ENCODE data around the gene FRMD5.
A peak's percentile ranks its signal among the peaks of the same experiment; 100 is the strongest.

The FRMD5 gene

GRCh38 chr15:44193651-44194322 is 1.3 kb downstream of the FRMD5 start:
- DNase-seq (ENCODE audit: low read depth) = peak; percentile 58
- H3K4me3 ChIP-seq (replicated peaks; ENCODE audit: low read depth, low read length) = peak overlapping the region; percentile 57
- no peak for TF ChIP-seq CTCF (IDR thresholded peaks at IDR 0.05; ENCODE audit: low read length, missing control alignments)

- H3K4me3 ChIP-seq (replicated peaks; ENCODE audit: low read depth, low read length) = no peak overlapping the region
- no peak for DNase-seq (ENCODE audit: low read depth)
- no peak for TF ChIP-seq CTCF (IDR thresholded peaks at IDR 0.05; ENCODE audit: low read length, missing control alignments)
These were observed 6.3 kb downstream of the FRMD5 start for GRCh38 chr15:44188795-44189194.

GRCh38 chr15:44186705-44187104 is 8.4 kb downstream of the FRMD5 start:
- TF ChIP-seq CTCF (IDR thresholded peaks at IDR 0.05; ENCODE audit: low read length, missing control alignments) = no peak
- DNase-seq (ENCODE audit: low read depth) = no peak
- no peak overlapping the region for H3K4me3 ChIP-seq (replicated peaks; ENCODE audit: low read depth, low read length)

GRCh38 chr15:44183363-44183762 is 11.7 kb downstream of the FRMD5 start:
- no peak for TF ChIP-seq CTCF (IDR thresholded peaks at IDR 0.05; ENCODE audit: low read length, missing control alignments)
- DNase-seq (ENCODE audit: low read depth) = no peak
- H3K4me3 ChIP-seq (replicated peaks; ENCODE audit: low read depth, low read length) = no peak overlapping the region

GRCh38 chr15:44181410-44181809 is 13.7 kb downstream of the FRMD5 start:
- DNase-seq (ENCODE audit: low read depth) = no peak
- H3K4me3 ChIP-seq (replicated peaks; ENCODE audit: low read depth, low read length) = no peak overlapping the region
- TF ChIP-seq CTCF (IDR thresholded peaks at IDR 0.05; ENCODE audit: low read length, missing control alignments) = no peak

GRCh38 chr15:44177139-44177538 is 17.9 kb downstream of the FRMD5 start:
- no peak for DNase-seq (ENCODE audit: low read depth)
- TF ChIP-seq CTCF (IDR thresholded peaks at IDR 0.05; ENCODE audit: low read length, missing control alignments) = no peak
- H3K4me3 ChIP-seq (replicated peaks; ENCODE audit: low read depth, low read length) = no peak overlapping the region

- no peak for TF ChIP-seq CTCF (IDR thresholded peaks at IDR 0.05; ENCODE audit: low read length, missing control alignments)
- DNase-seq (ENCODE audit: low read depth) = no peak
- no peak overlapping the region for H3K4me3 ChIP-seq (replicated peaks; ENCODE audit: low read depth, low read length)
These were observed 21.3 kb downstream of the FRMD5 start for GRCh38 chr15:44173813-44174212.

Data from fibroblast of pulmonary artery (primary cell).